DOHH2 (cell line): ENCODE results near the gene CCNL1.
"Not testable (repeated sequence)": the region's sequence is repeated elsewhere in the genome, so short reads cannot be mapped to it uniquely, and the experiment has no call there.

ENCODE experiments used
- H3F3A ChIP-seq: fragments of 200-600 bp; sonication (generic), shearing (Covaris generic); 2 replicates; pipeline ENCODE4 v1.6.0; 2016; ENCODE audit warnings: antibody characterized with exemption, mild to moderate bottlenecking; ENCODE audit not compliant: control insufficient read depth, insufficient read depth
- H3K27ac ChIP-seq: fragments of 200-600 bp; sonication (generic); 2 replicates; pipeline ENCODE4 v1.5.1; 2014; ENCODE audit warnings: low read depth, mild to moderate bottlenecking, low read length, moderate library complexity
- H3K27me3 ChIP-seq: fragments of 200-600 bp; sonication (generic); 2 replicates; pipeline ENCODE4 v1.6.1; 2014; ENCODE audit warnings: mild to moderate bottlenecking, low read length, mixed read lengths; ENCODE audit not compliant: control insufficient read depth
- H3K36me3 ChIP-seq: fragments of 200-600 bp; sonication (generic); 2 replicates; pipeline ENCODE4 v1.6.1; 2014; ENCODE audit warnings: mild to moderate bottlenecking, low read length, moderate library complexity, mixed read lengths; ENCODE audit not compliant: control insufficient read depth
- H3K4me1 ChIP-seq: fragments of 200-600 bp; sonication (generic); 2 replicates; pipeline ENCODE4 v1.6.1; 2014; ENCODE audit warnings: mild to moderate bottlenecking, low read length, mixed read lengths; ENCODE audit not compliant: control insufficient read depth
- H3K4me2 ChIP-seq: fragments of 200-600 bp; sonication (generic); 2 replicates; pipeline ENCODE4 v1.6.0; 2014; ENCODE audit warnings: mild to moderate bottlenecking, low read length, moderate library complexity
- H3K4me3 ChIP-seq: fragments of 200-600 bp; sonication (generic); 2 replicates; pipeline ENCODE4 v1.5.1; 2014; ENCODE audit warnings: mild to moderate bottlenecking, low read length, mixed read lengths
- H3K79me2 ChIP-seq: fragments of 200-600 bp; sonication (generic); 2 replicates; pipeline ENCODE4 v1.6.1; 2014; ENCODE audit warnings: mild to moderate bottlenecking, low read length, mixed read lengths; ENCODE audit not compliant: control insufficient read depth
- H3K9me2 ChIP-seq: fragments of 200-600 bp; sonication (generic); replicated peaks from 2 replicates; pipeline ENCODE4 v1.6.1; 2014; ENCODE audit warnings: mild to moderate bottlenecking, low read length, mixed read lengths; ENCODE audit not compliant: control insufficient read depth
- H3K9me3 ChIP-seq: fragments of 200-600 bp; sonication (generic); 2 replicates; pipeline ENCODE4 v1.6.1; 2014; ENCODE audit warnings: antibody characterized with exemption, low read length, mixed read lengths; ENCODE audit not compliant: control insufficient read depth, insufficient read depth
- H4K20me1 ChIP-seq: fragments of 200-600 bp; sonication (generic); 2 replicates; pipeline ENCODE4 v1.6.0; 2014; ENCODE audit warnings: low read depth, mild to moderate bottlenecking, antibody characterized with exemption, low read length, moderate library complexity; ENCODE audit not compliant: control insufficient read depth, insufficient read depth
- CTCF ChIP-seq: fragments of 200-600 bp; sonication (generic); IDR thresholded peaks from one replicate; pipeline ENCODE4 v1.5.1; 2014; ENCODE audit warnings: antibody characterized with exemption, mild to moderate bottlenecking, low read depth, low read length; ENCODE audit not compliant: poor library complexity, severe bottlenecking
- EZH2phosphoT487 ChIP-seq: fragments of 200-600 bp; sonication (generic); IDR thresholded peaks from 2 replicates; pipeline ENCODE4 v1.6.1; 2017; ENCODE audit warnings: borderline replicate concordance, mild to moderate bottlenecking, antibody characterized with exemption, low read length, moderate library complexity, mixed read lengths

Gene CCNL1

GRCh38 chr3:157103280-157103679 lies 56.7 kb downstream of the CCNL1 start:
- H3K36me3 ChIP-seq, result no peaks in the 10 kb centered on the region
- peak overlapping the region; percentile 60 for H3K4me3 ChIP-seq
- H3K27me3 ChIP-seq, result no peaks in the 10 kb centered on the region
- H3K27ac ChIP-seq, result peak overlapping the region; percentile 68
- no peaks in the 10 kb centered on the region for H3K79me2 ChIP-seq
- no peaks in the 10 kb centered on the region for H4K20me1 ChIP-seq
- H3K9me2 ChIP-seq, result no peaks in the 10 kb centered on the region
- H3K4me2 ChIP-seq, result peak overlapping the region; percentile 85
- H3K4me1 ChIP-seq, result peaks cover 40% of the 10 kb centered on the region
- no peaks in the 10 kb centered on the region for H3K9me3 ChIP-seq
- TF ChIP-seq CTCF (no peak), EZH2phosphoT487 (no peak)
- H3F3A ChIP-seq, result peaks cover 4% of the 10 kb centered on the region; the same call in 1 of the 2 replicates

GRCh38 chr3:157102595-157102994 lies 57.4 kb downstream of the CCNL1 start:
- not testable (repeated sequence) for H3K79me2 ChIP-seq, H3F3A ChIP-seq, H3K9me3 ChIP-seq, H3K4me3 ChIP-seq, H3K27ac ChIP-seq, H3K4me2 ChIP-seq, H3K27me3 ChIP-seq, H3K36me3 ChIP-seq, H3K9me2 ChIP-seq, H4K20me1 ChIP-seq
- peaks cover 40% of the 10 kb centered on the region for H3K4me1 ChIP-seq

- Histone ChIP-seq H3K9me3 (no peaks in the 10 kb centered on the region), H4K20me1 (no peaks in the 10 kb centered on the region), H3F3A (peaks cover 4% of the 10 kb centered on the region; the same call in 1 of the 2 replicates), H3K4me2 (no peak overlapping the region), H3K36me3 (no peaks in the 10 kb centered on the region), H3K27ac (no peak overlapping the region), H3K79me2 (no peaks in the 10 kb centered on the region), H3K4me1 (peaks cover 40% of the 10 kb centered on the region), H3K27me3 (no peaks in the 10 kb centered on the region), H3K4me3 (no peak overlapping the region), H3K9me2 (no peaks in the 10 kb centered on the region)
- TF ChIP-seq EZH2phosphoT487 (no peak), CTCF (no peak)
Observed at GRCh38 chr3:157102098-157102497, 57.8 kb downstream of the CCNL1 start.

- Histone ChIP-seq H3K4me2 (no peak overlapping the region), H3K79me2 (no peaks in the 10 kb centered on the region), H3K4me1 (peaks cover 36% of the 10 kb centered on the region), H3K9me2 (no peaks in the 10 kb centered on the region), H3K27me3 (no peaks in the 10 kb centered on the region), H3K9me3 (no peaks in the 10 kb centered on the region), H4K20me1 (no peaks in the 10 kb centered on the region), H3F3A (peaks cover 4% of the 10 kb centered on the region; the same call in 1 of the 2 replicates), H3K36me3 (no peaks in the 10 kb centered on the region), H3K4me3 (no peak overlapping the region), H3K27ac (no peak overlapping the region)
- TF ChIP-seq CTCF, result no peak
- no peak for TF ChIP-seq EZH2phosphoT487
Observed at GRCh38 chr3:157101486-157101885, 58.5 kb downstream of the CCNL1 start.
